D721Med (cell line): ENCODE results near the gene LAMB4.

Source experiments
- DNase-seq: peaks from one replicate; pipeline ENCODE4 v3.0.0; 2011; ENCODE audit warnings: low spot score; ENCODE audit not compliant: insufficient read length
- FAIRE-seq: peaks from 2 replicates; lab custom pipeline; 2011; peaks lifted over from hg19 to GRCh38; lab: Jason Lieb, UNC
- CTCF ChIP-seq: IDR thresholded peaks from 2 replicates; pipeline ENCODE4 v1.5.1; 2012; ENCODE audit warnings: mild to moderate bottlenecking, control low read depth; ENCODE audit not compliant: insufficient read depth; ENCODE audit errors: missing control alignments

The LAMB4 gene

GRCh38 chr7:107981466-107981865 lies 148.7 kb downstream of the LAMB4 start:
- TF ChIP-seq CTCF = no peak
- no peak for FAIRE-seq
- no peak for DNase-seq

- no peak for DNase-seq
- no peak for TF ChIP-seq CTCF
- no peak for FAIRE-seq
These were observed 149.4 kb downstream of the LAMB4 start for GRCh38 chr7:107980671-107981190.

GRCh38 chr7:107980171-107980570 lies 150.0 kb downstream of the LAMB4 start:
- no peak for TF ChIP-seq CTCF
- FAIRE-seq = no peak
- no peak for DNase-seq

- FAIRE-seq (no peak), DNase-seq (no peak)
- TF ChIP-seq CTCF = no peak
These were observed 151.2 kb downstream of the LAMB4 start for GRCh38 chr7:107978815-107979408.

GRCh38 chr7:107977048-107977447 lies 153.1 kb downstream of the LAMB4 start:
- FAIRE-seq (no peak), DNase-seq (no peak)
- no peak for TF ChIP-seq CTCF

- FAIRE-seq = no peak
- no peak for DNase-seq
- no peak for TF ChIP-seq CTCF
These were observed 153.5 kb downstream of the LAMB4 start for GRCh38 chr7:107976620-107977019.

GRCh38 chr7:107975394-107976013 lies 154.7 kb downstream of the LAMB4 start:
- no peak for FAIRE-seq
- TF ChIP-seq CTCF = no peak
- DNase-seq = no peak
